Thoracic aorta (tissue), 2 donors: ENCODE data around the gene PER1. TPM values are rescaled to one million over a fixed set of nuclear protein-coding genes. Genes with fewer than 3 reads are reported as not detected.

ENCODE experiments used
- ATAC-seq: fragments of 150-250 bp; one replicate; pipeline ENCODE4 v1.8.0; 2017; ENCODE audit warnings: low read depth; ENCODE audit not compliant: insufficient number of reproducible peaks, low FRiP score
- DNase-seq: peaks from one replicate; pipeline ENCODE4 v3.0.0-alpha.2; 2020; ENCODE audit warnings: low spot score
- H3K27ac ChIP-seq, 2 donors: fragments of 200-600 bp; sonication (generic); 1 replicate in 1 of 2; 2 replicates in 1 of 2; pipeline ENCODE4 v1.5.1; 2016; ENCODE audit warnings: mild to moderate bottlenecking in 2 of 2, moderate library complexity in 2 of 2
- H3K27me3 ChIP-seq: fragments of 200-600 bp; sonication (generic); replicated peaks from 2 replicates; pipeline ENCODE4 v1.6.0; 2016; ENCODE audit warnings: mild to moderate bottlenecking; ENCODE audit not compliant: insufficient read depth
- H3K36me3 ChIP-seq: fragments of 200-600 bp; sonication (generic); one replicate; pipeline ENCODE4 v1.5.1; 2016
- H3K4me1 ChIP-seq, 2 donors: fragments of 200-600 bp; sonication (generic); 1 replicate in 1 of 2; 2 replicates in 1 of 2; pipeline versions ENCODE4 v1.5.1 to v1.6.0; 2016; ENCODE audit warnings: low read depth in 2 of 2, mild to moderate bottlenecking in 1 of 2; ENCODE audit not compliant: control insufficient read depth in 1 of 2
- H3K4me3 ChIP-seq: fragments of 200-600 bp; sonication (generic); 2 replicates; pipeline ENCODE4 v1.5.1; 2016; ENCODE audit warnings: mild to moderate bottlenecking
- H3K9me3 ChIP-seq: fragments of 200-600 bp; sonication (generic); 2 replicates; pipeline ENCODE4 v1.5.1; 2016
- total RNA-seq, 2 donors: library from RNA; depleted of rRNA; stranded (reverse); fragments of >200 nt; gene quantifications; one replicate each; pipeline versions ENCODE4 v1.1.0 to v1.2.3, GENCODE V29; 2016
- TF ChIP-seq, protein P1 (sequence below): fragments of 200-600 bp; sonication (generic); IDR thresholded peaks from one replicate; pipeline ENCODE4 v1.5.1; 2019; ENCODE audit warnings: antibody characterized with exemption

The PER1 gene
- total RNA-seq, 2 donors from 2014 or later: 175 to 292 TPM

DNA sequence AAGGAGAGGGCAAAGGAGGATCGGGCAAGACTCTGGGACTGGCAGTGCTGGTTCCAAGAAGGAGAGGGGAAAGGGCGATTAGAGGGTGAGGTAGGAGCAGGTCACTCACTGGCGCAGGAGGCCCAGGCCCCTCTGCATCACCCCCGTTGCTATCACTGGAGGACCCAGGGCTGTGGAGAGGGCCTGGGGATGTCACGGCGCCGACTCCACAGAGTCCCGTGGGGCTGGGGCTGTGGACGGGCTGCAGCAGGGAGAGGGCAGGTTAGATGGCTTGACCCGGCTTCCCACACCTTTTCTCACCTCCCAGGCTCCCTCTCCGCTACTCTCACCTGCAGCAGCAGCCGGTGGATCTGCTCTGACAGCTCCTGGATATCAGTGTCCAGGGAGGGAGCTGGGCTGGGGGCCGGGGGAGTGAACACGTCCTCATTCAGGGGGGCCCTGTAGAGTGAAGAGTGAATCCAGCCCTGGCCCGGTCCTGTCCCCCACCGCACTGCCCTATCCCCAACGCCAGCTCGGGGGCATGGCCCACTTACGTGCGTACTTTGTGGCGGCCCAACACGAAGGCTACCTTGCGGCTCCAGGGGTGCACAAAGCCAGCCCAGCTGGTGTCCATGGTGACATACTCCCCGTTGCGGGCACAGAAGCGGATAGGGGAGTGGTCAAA is 4.9 kb downstream of the PER1 start:
- DNase-seq: no peak
- Histone ChIP-seq H3K4me1 (peaks cover 10 to 34% of the 10 kb centered on the region in 2 donors), H3K36me3 (peaks cover 85% of the 10 kb centered on the region), H3K27ac (peak overlapping the region; percentile 39 to 43), H3K9me3 (no peaks in the 10 kb centered on the region), H3K4me3 (no peak overlapping the region), H3K27me3 (no peaks in the 10 kb centered on the region)
- no peak for ATAC-seq
- TF ChIP-seq, protein P1, sequence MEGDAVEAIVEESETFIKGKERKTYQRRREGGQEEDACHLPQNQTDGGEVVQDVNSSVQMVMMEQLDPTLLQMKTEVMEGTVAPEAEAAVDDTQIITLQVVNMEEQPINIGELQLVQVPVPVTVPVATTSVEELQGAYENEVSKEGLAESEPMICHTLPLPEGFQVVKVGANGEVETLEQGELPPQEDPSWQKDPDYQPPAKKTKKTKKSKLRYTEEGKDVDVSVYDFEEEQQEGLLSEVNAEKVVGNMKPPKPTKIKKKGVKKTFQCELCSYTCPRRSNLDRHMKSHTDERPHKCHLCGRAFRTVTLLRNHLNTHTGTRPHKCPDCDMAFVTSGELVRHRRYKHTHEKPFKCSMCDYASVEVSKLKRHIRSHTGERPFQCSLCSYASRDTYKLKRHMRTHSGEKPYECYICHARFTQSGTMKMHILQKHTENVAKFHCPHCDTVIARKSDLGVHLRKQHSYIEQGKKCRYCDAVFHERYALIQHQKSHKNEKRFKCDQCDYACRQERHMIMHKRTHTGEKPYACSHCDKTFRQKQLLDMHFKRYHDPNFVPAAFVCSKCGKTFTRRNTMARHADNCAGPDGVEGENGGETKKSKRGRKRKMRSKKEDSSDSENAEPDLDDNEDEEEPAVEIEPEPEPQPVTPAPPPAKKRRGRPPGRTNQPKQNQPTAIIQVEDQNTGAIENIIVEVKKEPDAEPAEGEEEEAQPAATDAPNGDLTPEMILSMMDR: no peak

DNA sequence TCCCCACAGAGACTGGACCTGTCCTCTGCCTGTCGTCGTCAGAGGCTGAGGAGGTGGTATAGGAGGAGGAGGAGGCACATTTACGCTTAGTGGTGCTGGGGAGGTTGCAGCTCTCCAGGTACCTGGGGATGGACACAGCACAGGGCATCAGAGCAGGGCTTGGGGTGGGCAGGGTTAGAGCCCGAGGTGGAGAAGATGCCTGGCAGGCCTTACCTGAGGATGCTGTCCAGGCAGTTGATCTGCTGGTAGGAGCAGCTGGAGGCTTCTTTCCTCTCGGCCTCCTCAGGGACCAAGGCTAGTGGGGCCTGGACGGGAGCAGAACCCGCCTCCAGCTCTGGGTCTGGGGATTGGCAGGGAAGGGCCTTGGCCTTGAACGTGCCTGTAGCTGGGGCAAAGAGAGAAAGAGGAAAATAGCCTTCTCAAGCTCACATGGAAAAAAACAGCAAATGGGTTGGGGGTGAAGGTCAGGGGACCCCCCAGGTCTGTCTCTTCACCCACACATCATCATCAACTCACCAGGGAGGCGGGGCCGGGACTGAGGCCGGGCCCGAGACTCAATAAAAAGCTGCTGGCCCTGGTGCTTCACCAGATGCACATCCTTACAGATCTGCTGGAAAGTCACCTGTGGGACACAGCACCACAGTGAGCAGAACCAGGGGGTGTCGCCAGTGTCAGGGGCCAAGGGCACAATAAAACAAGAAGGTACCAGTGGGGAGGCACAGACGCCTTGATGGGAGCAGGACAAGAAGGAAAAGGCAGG is 5.6 kb downstream of the PER1 start:
- DNase-seq: no peak
- peaks cover 10 to 37% of the 10 kb centered on the region in 2 donors for H3K4me1 ChIP-seq
- TF ChIP-seq, protein P1: no peak
- no peaks in the 10 kb centered on the region for H3K9me3 ChIP-seq
- H3K27ac ChIP-seq: peak overlapping the region; percentile 39 to 43
- no peak overlapping the region for H3K4me3 ChIP-seq
- ATAC-seq: no peak
- H3K36me3 ChIP-seq: peaks cover 92% of the 10 kb centered on the region
- H3K27me3 ChIP-seq: no peaks in the 10 kb centered on the region

DNA sequence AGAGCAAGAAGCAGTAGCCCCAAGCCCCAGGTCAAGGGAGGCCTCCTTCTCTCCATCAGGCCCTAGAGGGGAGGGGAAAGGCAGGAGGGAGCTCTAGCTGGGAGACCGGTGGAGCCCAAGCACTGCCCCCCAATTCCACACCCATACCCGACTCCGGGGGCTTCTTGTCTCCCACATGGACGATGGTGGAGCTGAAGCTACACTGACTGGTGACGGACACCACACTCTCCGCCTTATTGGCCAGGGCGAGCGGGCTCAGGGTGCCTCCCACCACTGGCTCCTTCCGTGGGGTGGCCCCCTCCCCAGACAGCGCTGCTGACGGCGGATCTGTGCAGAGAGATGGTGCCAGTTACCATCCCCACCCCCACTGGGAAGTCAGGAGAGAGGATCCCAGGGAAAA is 6.4 kb downstream of the PER1 start:
- ATAC-seq: no peak
- TF ChIP-seq, protein P1: no peak
- H3K27ac ChIP-seq: peak overlapping the region; percentile 39 to 43
- peaks cover 8 to 38% of the 10 kb centered on the region in 2 donors for H3K4me1 ChIP-seq
- no peak overlapping the region for H3K4me3 ChIP-seq
- H3K27me3 ChIP-seq: no peaks in the 10 kb centered on the region
- peaks cover 99% of the 10 kb centered on the region for H3K36me3 ChIP-seq
- no peaks in the 10 kb centered on the region for H3K9me3 ChIP-seq
- DNase-seq: no peak

DNA sequence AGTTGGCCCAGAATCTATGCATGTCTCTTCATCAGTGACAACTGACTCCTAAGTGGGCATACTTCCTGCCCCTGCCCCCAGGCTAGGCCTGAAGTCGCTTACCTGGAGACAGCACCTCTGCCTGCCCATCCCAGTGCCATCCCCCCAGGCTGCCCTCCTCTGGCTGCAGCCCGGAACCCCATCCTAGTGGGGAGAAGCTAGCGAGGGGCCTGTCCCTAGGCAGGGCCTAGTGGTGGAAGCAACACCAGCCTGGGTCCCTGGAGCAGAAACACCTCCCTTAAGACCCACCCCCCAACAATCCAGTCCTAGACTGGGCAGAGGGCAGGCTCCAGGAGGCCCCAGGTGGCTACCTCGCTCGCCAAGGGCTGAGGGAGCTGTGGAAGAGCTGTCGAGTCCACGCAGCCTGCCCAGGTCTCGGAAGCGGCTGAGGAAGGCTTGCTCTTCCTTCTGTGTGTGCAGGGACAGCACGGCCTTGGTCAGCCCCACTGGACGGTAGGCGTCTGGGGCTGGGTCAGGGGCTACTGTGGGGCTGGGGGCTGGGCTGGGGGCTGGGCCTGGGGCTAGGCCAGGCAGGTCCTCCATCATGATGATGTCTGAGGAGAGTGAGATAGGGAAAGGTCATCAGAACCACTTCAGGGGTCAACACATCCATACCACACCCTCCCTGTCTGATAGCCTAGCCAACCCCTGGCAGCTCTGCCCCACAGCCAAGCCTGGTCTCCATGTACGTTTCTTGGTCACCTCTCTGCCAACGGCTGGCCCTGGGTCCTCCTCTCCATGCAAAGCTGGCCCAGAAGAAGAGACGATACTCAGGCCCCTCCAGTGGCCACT is 7.6 kb downstream of the PER1 start:
- no peak for DNase-seq
- H3K27me3 ChIP-seq: no peaks in the 10 kb centered on the region
- TF ChIP-seq, protein P1: no peak
- H3K9me3 ChIP-seq: no peaks in the 10 kb centered on the region
- ATAC-seq: no peak
- peaks cover 0 to 35% of the 10 kb centered on the region in 2 donors for H3K4me1 ChIP-seq
- H3K36me3 ChIP-seq: peaks cover 99% of the 10 kb centered on the region
- no peak overlapping the region for H3K4me3 ChIP-seq
- peak overlapping the region in 1 of 2 donors; percentile 45 for H3K27ac ChIP-seq
